Measurements from ENCODE around the gene ROPN1L.
"Not testable (repeated sequence)": the region's sequence is repeated elsewhere in the genome, so short reads cannot be mapped to it uniquely, and the experiment has no call there.

Gene ROPN1L

DNA sequence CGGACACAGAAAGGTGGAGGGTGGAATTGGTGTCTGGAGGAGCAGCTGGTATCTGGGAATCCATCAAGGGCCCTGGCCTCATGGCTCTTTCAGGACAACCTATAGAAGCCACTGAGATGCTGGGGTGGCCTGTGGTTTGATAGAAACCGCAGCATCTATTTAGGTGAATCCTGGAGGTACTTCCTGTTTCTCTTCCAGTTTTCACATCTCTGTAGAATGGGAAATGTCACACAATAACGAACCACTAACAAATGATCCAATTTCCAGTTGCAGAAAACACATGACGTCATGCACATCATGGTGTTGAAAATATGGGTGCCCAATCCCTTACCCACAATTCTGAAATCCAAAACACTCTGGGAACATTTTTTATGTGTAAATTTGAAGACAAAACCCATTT, 52.2 kb downstream of the ROPN1L start:
- Mint-ChIP-seq H3K36me3 (no peaks in the 10 kb centered on the region), H3K4me3 (no peak overlapping the region), H3K4me1 (peaks cover 10% of the 10 kb centered on the region), H3K27ac (no peak overlapping the region), H3K9me3 (peaks cover 4% of the 10 kb centered on the region)
- no peak for DNase-seq (ENCODE audit: low spot score in 2 of 2)
- no peak for ATAC-seq

DNA sequence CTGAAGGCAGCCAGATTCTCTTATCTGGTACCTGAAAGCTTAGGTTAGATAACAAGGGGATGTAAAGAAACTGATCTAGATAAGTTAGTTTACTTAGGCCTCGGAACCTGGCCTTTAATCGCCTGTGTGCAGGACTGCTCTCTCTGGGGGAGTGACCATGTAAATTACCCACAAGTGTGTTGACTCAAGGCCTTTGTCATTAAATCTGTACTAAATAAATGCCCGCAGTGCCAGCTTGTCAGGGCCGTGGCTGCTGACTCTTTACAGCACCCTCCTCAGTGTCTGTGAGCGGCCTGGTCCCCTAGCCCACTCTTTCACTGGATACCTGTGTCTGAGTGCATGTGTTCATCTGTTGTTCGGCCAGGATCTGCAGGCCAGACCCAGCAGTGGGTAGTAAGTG, 52.8 kb downstream of the ROPN1L start:
- not testable (repeated sequence) for H3K4me3 Mint-ChIP-seq; DNase-seq (ENCODE audit: low spot score in 2 of 2); H3K4me1 Mint-ChIP-seq; H3K36me3 Mint-ChIP-seq; H3K9me3 Mint-ChIP-seq; ATAC-seq; H3K27ac Mint-ChIP-seq

- Mint-ChIP-seq H3K4me3 (no peak overlapping the region), H3K27ac (no peak overlapping the region), H3K9me3 (peaks cover 4% of the 10 kb centered on the region), H3K4me1 (no peaks in the 10 kb centered on the region), H3K36me3 (no peaks in the 10 kb centered on the region)
- ATAC-seq (no peak), DNase-seq (ENCODE audit: low spot score in 2 of 2) (no peak)
These were observed 55.9 kb downstream of the ROPN1L start for GRCh38 chr5:10497554-10497953.

DNA sequence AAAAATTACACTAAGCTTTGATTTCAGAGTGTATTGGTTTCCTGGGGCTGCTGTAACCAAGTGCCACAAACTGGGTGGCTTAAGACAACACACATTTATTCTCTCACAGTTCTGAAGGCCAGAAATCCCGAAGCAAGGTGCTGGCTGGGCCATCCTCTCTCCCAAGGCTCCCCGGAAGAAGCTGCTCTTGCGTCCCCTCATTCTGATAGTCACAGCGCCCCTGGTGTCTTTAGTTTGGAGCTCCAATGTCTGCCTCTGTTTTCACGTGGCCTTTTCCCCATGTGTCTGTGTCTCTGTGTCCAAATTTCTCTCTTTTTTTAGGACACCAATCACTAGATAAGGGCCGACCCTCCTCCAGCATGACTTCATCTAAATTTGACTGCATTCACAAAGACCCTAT, 56.7 kb downstream of the ROPN1L start:
- Mint-ChIP-seq H3K4me3 (no peak overlapping the region), H3K4me1 (no peaks in the 10 kb centered on the region), H3K9me3 (peaks cover 4% of the 10 kb centered on the region), H3K36me3 (no peaks in the 10 kb centered on the region), H3K27ac (no peak overlapping the region)
- no peak for DNase-seq (ENCODE audit: low spot score in 2 of 2)
- ATAC-seq: no peak

DNA sequence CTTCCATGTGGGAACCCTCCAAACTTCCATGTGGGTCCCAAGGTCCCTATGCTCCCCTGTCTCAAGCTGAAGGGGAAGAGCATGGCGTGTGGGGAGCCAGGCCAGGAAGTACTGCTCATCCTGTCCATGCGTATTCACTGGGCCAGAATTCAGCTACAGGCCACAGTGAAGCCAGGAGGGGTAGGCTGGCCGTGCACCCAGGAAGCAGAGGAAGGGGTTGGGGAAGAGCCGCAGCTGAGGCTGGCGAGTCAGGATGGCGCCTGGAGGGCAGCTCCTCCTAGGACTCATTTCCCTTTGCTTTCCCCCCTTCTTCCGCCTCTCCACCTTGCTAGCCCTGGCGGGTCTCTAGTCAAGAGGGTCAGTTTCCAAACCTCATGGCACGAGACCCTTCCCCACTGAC, 57.4 kb downstream of the ROPN1L start:
- H3K36me3 Mint-ChIP-seq: no peaks in the 10 kb centered on the region
- ATAC-seq: no peak

DNA sequence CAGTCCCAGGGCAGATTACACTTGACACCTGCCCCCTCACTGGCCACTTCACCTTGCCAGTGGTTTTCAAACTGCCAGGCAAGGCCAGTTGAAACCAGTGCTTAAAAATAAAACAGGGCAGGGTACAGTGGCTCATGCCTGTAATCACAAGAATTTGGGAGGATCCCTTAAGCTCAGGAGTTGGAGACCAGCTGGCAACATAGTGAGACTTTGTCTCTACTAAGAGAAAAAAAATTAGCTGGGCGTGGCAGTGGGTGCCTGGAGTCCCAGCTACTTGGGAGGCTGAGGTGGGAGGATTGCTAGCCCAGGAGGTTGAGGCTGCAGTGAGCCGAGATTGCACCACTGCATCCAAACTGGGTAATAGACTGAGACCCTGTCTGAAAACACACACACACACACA, 58.1 kb downstream of the ROPN1L start:
- ATAC-seq (no peak), DNase-seq (ENCODE audit: low spot score in 2 of 2) (no peak)
- no peak overlapping the region for H3K4me3 Mint-ChIP-seq
- no peaks in the 10 kb centered on the region for H3K9me3 Mint-ChIP-seq
- no peak overlapping the region for H3K27ac Mint-ChIP-seq
- no peaks in the 10 kb centered on the region for H3K4me1 Mint-ChIP-seq
- H3K36me3 Mint-ChIP-seq: no peaks in the 10 kb centered on the region

More for the DNA sequence above, 57.4 kb downstream of the ROPN1L start:
- DNase-seq (ENCODE audit: low spot score in 2 of 2): no peak
- Mint-ChIP-seq H3K4me3 (no peak overlapping the region), H3K9me3 (peaks cover 3% of the 10 kb centered on the region), H3K4me1 (no peaks in the 10 kb centered on the region), H3K27ac (no peak overlapping the region)

DNA sequence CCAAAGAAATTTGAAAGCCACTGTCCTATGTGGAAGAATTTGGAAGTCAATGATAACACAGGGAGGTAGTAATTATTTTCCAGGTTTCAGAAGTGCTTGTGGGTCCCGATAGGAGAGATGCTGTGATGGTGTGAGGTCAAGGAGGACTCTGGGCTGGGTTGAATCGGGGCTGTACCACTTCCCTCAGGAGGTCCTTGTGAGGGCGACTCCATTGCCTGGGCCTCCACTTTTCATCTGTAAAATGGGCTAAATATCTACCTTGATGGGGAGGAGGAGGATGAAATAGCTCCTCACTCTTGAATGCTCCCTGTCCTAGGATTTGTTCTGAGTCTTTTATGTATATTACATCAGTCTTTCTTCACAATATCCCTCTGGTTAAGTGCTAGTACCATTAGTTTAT, 59.0 kb downstream of the ROPN1L start:
- Mint-ChIP-seq H3K9me3 (no peaks in the 10 kb centered on the region), H3K4me3 (no peak overlapping the region), H3K4me1 (no peaks in the 10 kb centered on the region), H3K36me3 (no peaks in the 10 kb centered on the region), H3K27ac (no peak overlapping the region)
- ATAC-seq: no peak
- DNase-seq (ENCODE audit: low spot score in 2 of 2): no peak

DNA sequence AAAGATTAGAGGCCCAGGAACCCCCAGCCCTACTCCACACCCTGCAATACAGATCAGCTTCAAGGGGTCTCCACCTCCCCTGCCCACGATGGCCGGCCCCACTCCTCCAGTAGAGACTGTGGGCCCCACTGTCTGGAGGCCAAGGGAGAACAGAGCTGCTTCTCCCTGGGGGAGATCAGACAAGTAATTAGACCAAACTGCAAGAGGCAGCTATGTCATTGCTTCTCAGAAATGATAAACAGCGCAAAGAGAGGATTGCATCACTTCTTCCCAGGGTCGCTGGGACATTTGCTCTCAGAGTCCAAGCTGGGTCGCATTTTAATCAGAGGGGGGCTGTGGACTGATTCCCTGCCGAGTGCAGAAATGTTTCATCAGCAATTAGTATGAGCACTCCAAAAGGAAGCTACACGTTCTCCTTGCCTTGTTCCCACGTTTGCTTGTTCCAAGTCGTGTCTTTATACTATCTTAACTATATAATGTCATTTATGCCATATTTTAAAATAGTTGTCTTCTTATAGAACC, 59.9 kb downstream of the ROPN1L start:
- no peak for DNase-seq (ENCODE audit: low spot score in 2 of 2)
- H3K9me3 Mint-ChIP-seq: no peaks in the 10 kb centered on the region

GRCh38 chr5:10502130-10502529, 60.5 kb downstream of the ROPN1L start:
- Mint-ChIP-seq H3K27ac (no peak overlapping the region), H3K4me3 (no peak overlapping the region), H3K9me3 (no peaks in the 10 kb centered on the region), H3K4me1 (no peaks in the 10 kb centered on the region), H3K36me3 (no peaks in the 10 kb centered on the region)
- ATAC-seq (no peak), DNase-seq (ENCODE audit: low spot score in 2 of 2) (no peak)

More for the DNA sequence above, 59.9 kb downstream of the ROPN1L start:
- Mint-ChIP-seq H3K27ac (no peak overlapping the region), H3K4me3 (no peak overlapping the region), H3K4me1 (no peaks in the 10 kb centered on the region), H3K36me3 (no peaks in the 10 kb centered on the region)
- no peak for ATAC-seq

GRCh38 chr5:10502578-10502977, 60.9 kb downstream of the ROPN1L start:
- H3K9me3 Mint-ChIP-seq: no peaks in the 10 kb centered on the region

GRCh38 chr5:10503321-10503720, 61.6 kb downstream of the ROPN1L start:
- no peak for DNase-seq (ENCODE audit: low spot score in 2 of 2)
- no peaks in the 10 kb centered on the region for H3K36me3 Mint-ChIP-seq
- no peaks in the 10 kb centered on the region for H3K4me1 Mint-ChIP-seq
- H3K4me3 Mint-ChIP-seq: no peak overlapping the region
- H3K27ac Mint-ChIP-seq: no peak overlapping the region
- ATAC-seq: no peak
- no peaks in the 10 kb centered on the region for H3K9me3 Mint-ChIP-seq

More at GRCh38 chr5:10502578-10502977, 60.9 kb downstream of the ROPN1L start:
- no peak overlapping the region for H3K4me3 Mint-ChIP-seq
- DNase-seq (ENCODE audit: low spot score in 2 of 2) (no peak), ATAC-seq (peak; percentile 24)
- H3K36me3 Mint-ChIP-seq: no peaks in the 10 kb centered on the region
- H3K4me1 Mint-ChIP-seq: no peaks in the 10 kb centered on the region
- no peak overlapping the region for H3K27ac Mint-ChIP-seq

GRCh38 chr5:10503997-10504793, 62.5 kb downstream of the ROPN1L start:
- Mint-ChIP-seq H3K4me3 (no peak overlapping the region), H3K9me3 (no peaks in the 10 kb centered on the region), H3K27ac (no peak overlapping the region), H3K4me1 (no peaks in the 10 kb centered on the region), H3K36me3 (no peaks in the 10 kb centered on the region)
- DNase-seq (ENCODE audit: low spot score in 2 of 2) (no peak), ATAC-seq (no peak)

GRCh38 chr5:10505517-10506095, 63.9 kb downstream of the ROPN1L start:
- no peak for DNase-seq (ENCODE audit: low spot score in 2 of 2)
- H3K27ac Mint-ChIP-seq: no peak overlapping the region

GRCh38 chr5:10506535-10506934, 64.9 kb downstream of the ROPN1L start:
- H3K36me3 Mint-ChIP-seq: no peaks in the 10 kb centered on the region
- no peak overlapping the region for H3K4me3 Mint-ChIP-seq
- no peak overlapping the region for H3K27ac Mint-ChIP-seq
- DNase-seq (ENCODE audit: low spot score in 2 of 2) (no peak), ATAC-seq (no peak)
- H3K9me3 Mint-ChIP-seq: no peaks in the 10 kb centered on the region
- H3K4me1 Mint-ChIP-seq: no peaks in the 10 kb centered on the region

More at GRCh38 chr5:10505517-10506095, 63.9 kb downstream of the ROPN1L start:
- no peaks in the 10 kb centered on the region for H3K4me1 Mint-ChIP-seq
- H3K9me3 Mint-ChIP-seq: no peaks in the 10 kb centered on the region
- H3K4me3 Mint-ChIP-seq: no peak overlapping the region
- ATAC-seq: no peak
- no peaks in the 10 kb centered on the region for H3K36me3 Mint-ChIP-seq

GRCh38 chr5:10507575-10508096, 66.0 kb downstream of the ROPN1L start:
- no peaks in the 10 kb centered on the region for H3K9me3 Mint-ChIP-seq
- no peaks in the 10 kb centered on the region for H3K36me3 Mint-ChIP-seq
- no peak overlapping the region for H3K4me3 Mint-ChIP-seq
- DNase-seq (ENCODE audit: low spot score in 2 of 2) (no peak), ATAC-seq (no peak)
- no peaks in the 10 kb centered on the region for H3K4me1 Mint-ChIP-seq
- no peak overlapping the region for H3K27ac Mint-ChIP-seq

- H3K27ac Mint-ChIP-seq: no peak overlapping the region
- H3K4me3 Mint-ChIP-seq: no peak overlapping the region
- H3K36me3 Mint-ChIP-seq: no peaks in the 10 kb centered on the region
- DNase-seq (ENCODE audit: low spot score in 2 of 2): no peak
- no peaks in the 10 kb centered on the region for H3K4me1 Mint-ChIP-seq
- no peaks in the 10 kb centered on the region for H3K9me3 Mint-ChIP-seq
- ATAC-seq: no peak
These were observed 67.9 kb downstream of the ROPN1L start for GRCh38 chr5:10509575-10509974.

Data from stimulated activated effector memory CD8-positive, alpha-beta T cell treated with anti-CD3 and anti-CD28 coated beads, Interleukin-12 subunit alpha, Interleukin-12 subunit beta, amount 100 ng/mL, for 72 hours (primary cell).